Progenitor cell of endocrine pancreas (in vitro differentiated cells): ENCODE measurements around the gene MRAP2. TPM values are rescaled to one million over a fixed set of nuclear protein-coding genes. Genes with fewer than 3 reads are reported as not detected.

Source experiments
- DNase-seq: peaks from one replicate; pipeline ENCODE4 v3.0.0; 2021; ENCODE audit warnings: low spot score; ENCODE audit not compliant: unreplicated experiment
- H3K27ac Mint-ChIP-seq: 2 replicates; pipeline ENCODE4 v1.8.0; 2021; ENCODE audit warnings: mild to moderate bottlenecking, moderate library complexity, mixed read lengths
- H3K27me3 Mint-ChIP-seq: 2 replicates; pipeline ENCODE4 v1.8.0; 2021; ENCODE audit warnings: mixed read lengths
- H3K36me3 Mint-ChIP-seq: 2 replicates; pipeline ENCODE4 v1.8.0; 2022; ENCODE audit warnings: mixed read lengths; ENCODE audit not compliant: insufficient read depth
- H3K4me1 Mint-ChIP-seq: 2 replicates; pipeline ENCODE4 v1.8.0; 2021; ENCODE audit warnings: low read depth, mixed read lengths
- H3K4me3 Mint-ChIP-seq: 2 replicates; pipeline ENCODE4 v1.8.0; 2021; ENCODE audit warnings: low read depth, mild to moderate bottlenecking, moderate library complexity, mixed read lengths
- H3K9me3 Mint-ChIP-seq: 2 replicates; pipeline ENCODE4 v1.8.0; 2021; ENCODE audit warnings: low read depth, mixed read lengths
- total RNA-seq: library from RNA; stranded (reverse); gene quantifications from 2 replicates; pipeline ENCODE4 v1.2.1, GENCODE V29; 2021
- TF ChIP-seq, protein P1 (sequence below): fragments of 200-600 bp; sonication (generic); IDR thresholded peaks from one replicate; pipeline ENCODE4 v1.5.0; 2021; ENCODE audit warnings: antibody characterized with exemption, mild to moderate bottlenecking; ENCODE audit not compliant: unreplicated experiment

MRAP2 gene
- total RNA-seq, 1 donor from 2014 or later, result 1.1 TPM

DNA sequence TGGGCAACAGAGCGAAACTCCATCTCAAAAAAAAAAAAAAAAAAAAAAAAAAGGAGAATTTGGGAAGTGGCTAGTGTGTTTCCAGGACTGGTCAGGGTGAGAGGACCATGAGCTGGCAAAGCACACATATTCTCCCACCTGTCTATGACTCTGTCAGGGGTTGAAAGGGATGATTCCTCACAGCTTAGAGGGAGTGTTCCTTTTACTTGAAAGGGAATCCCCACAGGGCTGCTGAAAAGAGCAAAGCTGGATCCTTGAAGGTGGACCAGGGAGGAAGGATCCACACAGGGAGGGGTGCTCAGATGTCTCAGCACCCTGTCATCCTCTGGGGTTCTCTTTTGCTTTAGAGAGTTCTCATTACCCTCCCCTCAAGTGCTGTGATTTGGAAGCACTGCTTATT, 13.2 kb downstream of the MRAP2 start:
- Mint-ChIP-seq H3K27me3 (peaks cover 3% of the 10 kb centered on the region), H3K4me1 (peaks cover 5% of the 10 kb centered on the region), H3K4me3 (no peak overlapping the region), H3K9me3 (no peaks in the 10 kb centered on the region), H3K36me3 (no peaks in the 10 kb centered on the region), H3K27ac (no peak overlapping the region)
- DNase-seq, result no peak
- TF ChIP-seq, protein P1, sequence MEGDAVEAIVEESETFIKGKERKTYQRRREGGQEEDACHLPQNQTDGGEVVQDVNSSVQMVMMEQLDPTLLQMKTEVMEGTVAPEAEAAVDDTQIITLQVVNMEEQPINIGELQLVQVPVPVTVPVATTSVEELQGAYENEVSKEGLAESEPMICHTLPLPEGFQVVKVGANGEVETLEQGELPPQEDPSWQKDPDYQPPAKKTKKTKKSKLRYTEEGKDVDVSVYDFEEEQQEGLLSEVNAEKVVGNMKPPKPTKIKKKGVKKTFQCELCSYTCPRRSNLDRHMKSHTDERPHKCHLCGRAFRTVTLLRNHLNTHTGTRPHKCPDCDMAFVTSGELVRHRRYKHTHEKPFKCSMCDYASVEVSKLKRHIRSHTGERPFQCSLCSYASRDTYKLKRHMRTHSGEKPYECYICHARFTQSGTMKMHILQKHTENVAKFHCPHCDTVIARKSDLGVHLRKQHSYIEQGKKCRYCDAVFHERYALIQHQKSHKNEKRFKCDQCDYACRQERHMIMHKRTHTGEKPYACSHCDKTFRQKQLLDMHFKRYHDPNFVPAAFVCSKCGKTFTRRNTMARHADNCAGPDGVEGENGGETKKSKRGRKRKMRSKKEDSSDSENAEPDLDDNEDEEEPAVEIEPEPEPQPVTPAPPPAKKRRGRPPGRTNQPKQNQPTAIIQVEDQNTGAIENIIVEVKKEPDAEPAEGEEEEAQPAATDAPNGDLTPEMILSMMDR, result no peak

DNA sequence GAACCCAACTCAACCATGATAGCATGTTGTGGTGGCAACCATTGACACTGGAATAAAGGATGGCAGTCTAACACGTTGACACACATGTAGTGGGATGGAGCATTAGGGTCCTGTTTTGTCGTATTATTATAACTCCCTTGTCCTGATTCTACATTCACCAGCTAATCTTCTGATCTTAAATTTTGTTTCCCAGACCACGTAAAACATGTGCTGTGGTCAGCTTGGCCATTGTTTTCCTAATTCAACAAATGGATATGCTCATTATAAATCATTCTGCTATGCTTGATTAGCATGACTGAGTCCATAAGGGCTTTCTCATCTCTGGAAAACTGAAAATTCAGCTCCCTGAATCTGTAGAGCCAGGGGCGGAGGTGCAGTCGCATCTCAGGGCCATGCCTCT, 15.0 kb downstream of the MRAP2 start:
- Mint-ChIP-seq H3K4me1 (peaks cover 24% of the 10 kb centered on the region), H3K36me3 (no peaks in the 10 kb centered on the region), H3K9me3 (no peaks in the 10 kb centered on the region), H3K27ac (no peak overlapping the region), H3K4me3 (no peak overlapping the region), H3K27me3 (peaks cover 3% of the 10 kb centered on the region)
- TF ChIP-seq, protein P1, result no peak
- DNase-seq, result no peak

DNA sequence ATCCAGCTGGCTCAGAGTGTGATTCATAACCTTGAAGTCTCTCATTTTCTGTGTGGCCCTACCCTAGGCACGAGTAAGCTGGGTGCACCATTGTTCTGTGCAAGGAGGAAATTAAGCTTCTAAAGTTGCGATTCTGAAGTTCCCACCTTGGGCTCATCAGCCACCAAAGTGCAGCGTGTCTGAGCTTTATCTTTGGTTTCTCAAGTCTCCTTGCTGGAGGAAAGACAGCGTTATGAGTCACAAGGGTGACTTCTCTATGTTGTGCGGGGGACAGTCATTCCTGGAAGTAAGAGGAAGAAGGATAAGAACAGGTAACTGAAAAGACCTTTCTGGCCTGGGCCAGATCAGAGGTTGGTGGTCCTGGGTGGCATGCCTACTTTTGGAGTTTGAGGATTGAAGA, 16.8 kb downstream of the MRAP2 start:
- Mint-ChIP-seq H3K27ac (no peak overlapping the region), H3K4me3 (no peak overlapping the region), H3K9me3 (no peaks in the 10 kb centered on the region), H3K27me3 (peaks cover 3% of the 10 kb centered on the region), H3K4me1 (peaks cover 28% of the 10 kb centered on the region), H3K36me3 (no peaks in the 10 kb centered on the region)
- TF ChIP-seq, protein P1, result no peak
- no peak for DNase-seq

DNA sequence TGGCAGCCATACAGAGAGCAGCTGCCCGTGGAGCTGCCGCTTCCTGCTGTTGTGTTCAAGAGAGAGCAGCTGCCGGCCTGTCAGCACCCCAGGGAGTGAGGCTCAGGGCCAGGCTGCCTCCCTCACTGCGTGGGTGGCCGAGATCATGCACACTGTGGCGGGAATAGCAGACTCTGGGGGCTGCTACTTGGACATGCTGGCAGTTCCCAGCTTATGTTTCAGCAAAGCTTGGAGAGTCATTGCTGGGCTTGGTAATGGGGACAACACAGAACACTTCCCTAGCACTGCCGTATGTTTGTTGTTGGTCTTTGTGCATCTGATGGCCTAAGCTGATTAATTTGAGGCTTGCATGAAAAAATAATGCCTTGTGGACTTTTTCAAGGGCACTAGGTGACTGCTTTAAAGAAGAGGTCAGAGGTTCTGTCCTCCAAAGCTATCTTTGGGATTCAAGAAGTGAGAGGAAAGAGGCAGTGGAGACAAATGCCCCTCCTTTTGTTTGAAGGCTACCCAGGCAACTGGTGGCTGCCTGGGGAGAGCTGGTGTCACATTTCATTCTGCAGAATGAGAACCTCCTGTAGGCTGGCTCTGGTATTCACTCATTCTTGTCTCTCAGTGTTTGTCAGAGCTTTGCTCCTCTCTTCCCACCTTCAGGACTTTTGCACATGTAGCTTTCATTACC, 18.8 kb downstream of the MRAP2 start:
- no peak overlapping the region for H3K4me3 Mint-ChIP-seq
- H3K36me3 Mint-ChIP-seq, result no peaks in the 10 kb centered on the region
- H3K4me1 Mint-ChIP-seq, result peaks cover 36% of the 10 kb centered on the region
- TF ChIP-seq, protein P1, result peak; percentile 28
- H3K9me3 Mint-ChIP-seq, result no peaks in the 10 kb centered on the region
- peaks cover 3% of the 10 kb centered on the region for H3K27me3 Mint-ChIP-seq
- H3K27ac Mint-ChIP-seq, result peak overlapping the region; percentile 84
- DNase-seq, result no peak

DNA sequence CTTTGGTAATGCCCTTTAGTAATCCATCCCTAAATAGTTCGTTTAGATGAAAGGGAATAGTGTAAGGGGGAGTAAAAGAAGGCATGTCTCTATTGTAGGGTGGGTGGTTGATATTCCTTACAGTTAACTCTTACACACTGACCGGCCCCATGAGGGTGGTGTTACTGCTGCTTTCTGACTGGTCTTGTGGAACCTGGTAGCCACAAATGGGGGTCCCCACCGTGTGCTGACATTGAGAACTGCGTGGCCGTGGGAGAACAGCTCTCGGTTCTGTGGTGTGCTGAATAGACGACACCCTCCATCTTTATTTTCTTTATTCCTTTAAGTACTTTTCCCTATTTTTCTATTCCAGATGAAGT, 19.3 kb downstream of the MRAP2 start:
- TF ChIP-seq, protein P1, result no peak
- DNase-seq, result no peak
- Mint-ChIP-seq H3K27me3 (peaks cover 3% of the 10 kb centered on the region), H3K36me3 (no peaks in the 10 kb centered on the region), H3K27ac (no peak overlapping the region), H3K9me3 (no peaks in the 10 kb centered on the region), H3K4me3 (no peak overlapping the region), H3K4me1 (peaks cover 36% of the 10 kb centered on the region)
